B cell (primary cell): ENCODE data around the gene CRYBG3. TPM values are rescaled to one million over a fixed set of nuclear protein-coding genes. Genes with fewer than 3 reads are reported as not detected.

Source experiments
- ATAC-seq: fragments of 200-7000 bp; cut with Tn5 transposase; one replicate; pipeline ENCODE4 v1.10.0; 2021; ENCODE audit warnings: low read depth, mild to moderate bottlenecking, moderate number of reproducible peaks, moderate library complexity
- CTCF ChIA-PET: fragments of 350-600 bp; sonication (Branson Sonifier 250); formaldehyde crosslinking; loops from one replicate; lab custom pipeline; 2021; ENCODE audit warnings: antibody characterized with exemption, inconsistent platforms; lab: Charles Lee
- POLR2A ChIA-PET: fragments of 350-600 bp; sonication (Branson Sonifier 250); formaldehyde crosslinking; loops from one replicate; lab custom pipeline; 2021; ENCODE audit warnings: antibody characterized with exemption; lab: Charles Lee
- DNase-seq: peaks from one replicate; pipeline ENCODE4 v3.0.0; 2013
- H2AFZ ChIP-seq: 2 replicates; pipeline ENCODE4 v1.6.1; 2012; ENCODE audit warnings: mild to moderate bottlenecking, low read depth, low read length; ENCODE audit not compliant: insufficient read depth, poor library complexity, severe bottlenecking
- H3K27ac ChIP-seq, 2 donors: 1 replicate in 1 of 2; 2 replicates in 1 of 2; pipeline ENCODE4 v1.5.1; 2012 to 2013; ENCODE audit warnings: low read length in 2 of 2, mild to moderate bottlenecking in 2 of 2, moderate library complexity in 1 of 2
- H3K27me3 ChIP-seq, 4 experiments: fragments of 200-600 bp in 1 of 4; sonication (generic) in 1 of 4; replicated peaks in 1 of 4; 1 replicate in 2 of 4; 2 replicates in 2 of 4; pipeline versions ENCODE4 v1.6.1 to v1.7.0; 2013 to 2016; ENCODE audit warnings: low read length in 3 of 4, mild to moderate bottlenecking in 2 of 4, mixed read lengths in 1 of 4, moderate library complexity in 1 of 4; ENCODE audit not compliant: insufficient read depth in 4 of 4, control insufficient read depth in 3 of 4; ENCODE audit errors: control extremely low read depth in 1 of 4
- H3K36me3 ChIP-seq, 2 experiments: replicated peaks in 1 of 2; 1 replicate in 1 of 2; 2 replicates in 1 of 2; pipeline versions ENCODE4 v1.6.1 to v1.7.1; 2013; ENCODE audit warnings: low read length in 1 of 2; ENCODE audit not compliant: insufficient read depth in 2 of 2, control insufficient read depth in 1 of 2; ENCODE audit errors: control extremely low read depth in 1 of 2, extremely low read depth in 1 of 2
- H3K4me1 ChIP-seq, 2 donors: fragments of 200-600 bp in 1 of 2; sonication (generic) in 1 of 2; 1 replicate in 1 of 2; 2 replicates in 1 of 2; pipeline versions ENCODE4 v1.5.1 to v1.6.1; 2013 to 2017; ENCODE audit warnings: low read length in 2 of 2; ENCODE audit not compliant: control insufficient read depth in 2 of 2, insufficient read depth in 2 of 2
- H3K4me2 ChIP-seq: replicated peaks from 2 replicates; pipeline ENCODE3; 2012; ENCODE audit warnings: mild to moderate bottlenecking, low read depth, low read length; ENCODE audit not compliant: poor library complexity, severe bottlenecking
- H3K4me3 ChIP-seq, 5 experiments: fragments of 200-600 bp in 1 of 5; sonication (generic) in 1 of 5; 1 replicate in 3 of 5; 2 replicates in 2 of 5; pipeline versions ENCODE4 v1.5.1 to v1.7.0; 2011 to 2016; ENCODE audit warnings: low read length in 4 of 5, mild to moderate bottlenecking in 4 of 5, low read depth in 2 of 5, control low read depth in 1 of 5, moderate library complexity in 1 of 5; ENCODE audit not compliant: insufficient read depth in 1 of 5; ENCODE audit errors: control extremely low read depth in 1 of 5, extremely low read depth in 1 of 5
- H3K79me2 ChIP-seq: fragments of 200-600 bp; sonication (generic); one replicate; pipeline ENCODE4 v1.6.0; 2016; ENCODE audit warnings: low read length; ENCODE audit not compliant: control insufficient read depth, insufficient read depth
- H3K9ac ChIP-seq: fragments of 200-600 bp; sonication (generic); 2 replicates; pipeline ENCODE4 v1.6.1; 2017; ENCODE audit warnings: mild to moderate bottlenecking, low read length, moderate library complexity
- H3K9me3 ChIP-seq, 3 donors: one replicate each; pipeline versions ENCODE4 v1.6.1 to v1.7.1; 2013; ENCODE audit warnings: low read length in 2 of 3; ENCODE audit not compliant: control insufficient read depth in 2 of 3, insufficient read depth in 1 of 3; ENCODE audit errors: control extremely low read depth in 1 of 3
- H4K20me1 ChIP-seq: 2 replicates; pipeline ENCODE4 v1.6.0; 2012; ENCODE audit warnings: mild to moderate bottlenecking, low read length; ENCODE audit not compliant: insufficient read depth, control insufficient read depth, poor library complexity, severe bottlenecking
- H3K27ac Mint-ChIP-seq: one replicate; pipeline ENCODE4 v1.8.0; 2021; ENCODE audit warnings: mixed read lengths
- H3K27me3 Mint-ChIP-seq: one replicate; pipeline ENCODE4 v1.8.0; 2021; ENCODE audit warnings: mixed read lengths
- H3K4me1 Mint-ChIP-seq: one replicate; pipeline ENCODE4 v1.8.0; 2021; ENCODE audit warnings: mixed read lengths
- H3K4me3 Mint-ChIP-seq: one replicate; pipeline ENCODE4 v1.8.0; 2021; ENCODE audit warnings: mixed read lengths
- H3K9me3 Mint-ChIP-seq: one replicate; pipeline ENCODE4 v1.8.0; 2022; ENCODE audit warnings: mixed read lengths; ENCODE audit not compliant: insufficient read depth
- EZH2 ChIP-seq: IDR thresholded peaks from 2 replicates; pipeline ENCODE4 v1.6.1; 2012; ENCODE audit warnings: borderline replicate concordance, low read depth, mild to moderate bottlenecking, moderate library complexity, low read length; ENCODE audit not compliant: insufficient read depth, poor library complexity, severe bottlenecking
- WGBS: methylation state at CpG from one replicate; pipeline ENCODE4 v1.1.5; 2013; ENCODE audit warnings: missing lambda C conversion rate; ENCODE audit not compliant: insufficient coverage; 5-methylcytosine and 5-hydroxymethylcytosine counted together
- intact Hi-C: fragments of 100-400 bp; cut with micrococcal nuclease; formaldehyde crosslinking; loops from one replicate; pipeline ENCODE4 v1.10.0; 2022
- polyA plus RNA-seq: library from polyadenylated mRNA; depleted of rRNA; stranded (reverse); fragments of >200 nt; gene quantifications from 2 replicates; pipeline ENCODE4 v1.2.3, GENCODE V29; 2012
- total RNA-seq, 2 donors: library from RNA; stranded (reverse); fragments of 120-200 nt in 1 of 2; gene quantifications; 1 replicate in 1 of 2; 2 replicates in 1 of 2; pipeline versions ENCODE4 v1.2.3 to v1.2.4, GENCODE V29; 2013 to 2022
- TF ChIP-seq, protein P1 (sequence below): fragments of 200-600 bp; IDR thresholded peaks from one replicate; pipeline ENCODE4 v1.8.0; 2022; ENCODE audit warnings: antibody characterized with exemption, mild to moderate bottlenecking

CRYBG3 gene
- total and polyA plus RNA-seq, 2 donors (not counting 1 experiment from before 2014, with no cell fraction given) = 2.2 to 3.0 TPM

GRCh38 chr3:97928986-97929385, 107.2 kb downstream of the CRYBG3 start:
- Histone ChIP-seq H3K9ac (no peak overlapping the region), H3K79me2 (no peaks in the 10 kb centered on the region), H3K27me3 (no peaks in the 10 kb centered on the region), H3K27ac (no peak overlapping the region), H3K4me2 (no peak overlapping the region), H4K20me1 (no peaks in the 10 kb centered on the region), H3K4me3 (no peak overlapping the region), H3K9me3 (no peaks in the 10 kb centered on the region), H2AFZ (no peak overlapping the region), H3K36me3 (no peaks in the 10 kb centered on the region), H3K4me1 (no peaks in the 10 kb centered on the region)
- H3K27ac Mint-ChIP-seq = no peak overlapping the region
- 100% methylated on average over 2 of the region's 4 CpGs for WGBS
- H3K27me3 Mint-ChIP-seq = no peaks in the 10 kb centered on the region
- no peaks in the 10 kb centered on the region for H3K9me3 Mint-ChIP-seq
- POLR2A ChIA-PET = no interaction called here
- no peaks in the 10 kb centered on the region for H3K4me1 Mint-ChIP-seq
- DNase-seq = no peak
- CTCF ChIA-PET = no interaction called here
- H3K4me3 Mint-ChIP-seq = no peak overlapping the region
- intact Hi-C loops = no loop called here
- ATAC-seq = no peak
- no peak for TF ChIP-seq EZH2
- TF ChIP-seq, protein P1, sequence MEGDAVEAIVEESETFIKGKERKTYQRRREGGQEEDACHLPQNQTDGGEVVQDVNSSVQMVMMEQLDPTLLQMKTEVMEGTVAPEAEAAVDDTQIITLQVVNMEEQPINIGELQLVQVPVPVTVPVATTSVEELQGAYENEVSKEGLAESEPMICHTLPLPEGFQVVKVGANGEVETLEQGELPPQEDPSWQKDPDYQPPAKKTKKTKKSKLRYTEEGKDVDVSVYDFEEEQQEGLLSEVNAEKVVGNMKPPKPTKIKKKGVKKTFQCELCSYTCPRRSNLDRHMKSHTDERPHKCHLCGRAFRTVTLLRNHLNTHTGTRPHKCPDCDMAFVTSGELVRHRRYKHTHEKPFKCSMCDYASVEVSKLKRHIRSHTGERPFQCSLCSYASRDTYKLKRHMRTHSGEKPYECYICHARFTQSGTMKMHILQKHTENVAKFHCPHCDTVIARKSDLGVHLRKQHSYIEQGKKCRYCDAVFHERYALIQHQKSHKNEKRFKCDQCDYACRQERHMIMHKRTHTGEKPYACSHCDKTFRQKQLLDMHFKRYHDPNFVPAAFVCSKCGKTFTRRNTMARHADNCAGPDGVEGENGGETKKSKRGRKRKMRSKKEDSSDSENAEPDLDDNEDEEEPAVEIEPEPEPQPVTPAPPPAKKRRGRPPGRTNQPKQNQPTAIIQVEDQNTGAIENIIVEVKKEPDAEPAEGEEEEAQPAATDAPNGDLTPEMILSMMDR = no peak

DNA sequence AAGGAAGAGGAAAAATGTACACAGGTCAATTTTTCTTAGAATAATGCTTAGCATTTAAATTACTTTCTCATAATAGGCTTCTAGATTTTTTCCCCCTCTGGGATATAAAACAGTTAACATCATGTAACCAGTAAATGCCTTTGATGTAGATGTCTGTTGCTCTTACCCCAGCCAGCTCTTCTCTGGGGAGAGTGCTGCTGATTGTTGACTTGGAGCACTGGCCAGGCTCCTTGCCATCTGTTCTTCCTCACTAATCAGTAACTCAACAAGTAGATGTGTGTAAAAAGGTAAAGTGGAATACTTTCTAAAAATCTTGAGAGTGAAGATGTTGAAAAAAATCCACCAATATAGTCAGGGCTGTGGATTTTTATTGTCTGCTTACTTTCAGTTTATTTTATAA, 108.2 kb downstream of the CRYBG3 start:
- Histone ChIP-seq H2AFZ (no peak overlapping the region), H3K27me3 (no peaks in the 10 kb centered on the region), H3K9ac (no peak overlapping the region), H3K4me2 (no peak overlapping the region), H3K4me1 (no peaks in the 10 kb centered on the region), H3K27ac (no peak overlapping the region), H3K4me3 (no peak overlapping the region), H4K20me1 (no peaks in the 10 kb centered on the region), H3K36me3 (no peaks in the 10 kb centered on the region), H3K9me3 (no peaks in the 10 kb centered on the region), H3K79me2 (no peaks in the 10 kb centered on the region)
- Mint-ChIP-seq H3K4me1 (no peaks in the 10 kb centered on the region), H3K27me3 (no peaks in the 10 kb centered on the region), H3K27ac (no peak overlapping the region), H3K9me3 (no peaks in the 10 kb centered on the region), H3K4me3 (no peak overlapping the region)
- TF ChIP-seq EZH2 = no peak
- TF ChIP-seq, protein P1 = no peak
- ChIA-PET CTCF (no interaction called here), POLR2A (no interaction called here)
- ATAC-seq (no peak), DNase-seq (no peak)
- intact Hi-C loops = no loop called here
